GM18502 (cell line): Measurements from ENCODE around the gene SCARB1.
"Not testable (repeated sequence)": the region's sequence is repeated elsewhere in the genome, so short reads cannot be mapped to it uniquely, and the experiment has no call there.

ENCODE experiments used
- ATAC-seq: cut with Tn5 transposase; IDR thresholded peaks from one replicate; pipeline ENCODE4 v1.9.1; 2021; ENCODE audit warnings: mild to moderate bottlenecking; ENCODE audit not compliant: unreplicated experiment, poor library complexity

SCARB1 gene

GRCh38 chr12:124884587-124885438 lies 21.1 kb upstream of the SCARB1 start:
- ATAC-seq, result peak; percentile 89

- no peak for ATAC-seq
Observed at GRCh38 chr12:124883263-124884130, 19.8 kb upstream of the SCARB1 start.

GRCh38 chr12:124881123-124881522 lies 17.5 kb upstream of the SCARB1 start:
- ATAC-seq, result no peak

DNA sequence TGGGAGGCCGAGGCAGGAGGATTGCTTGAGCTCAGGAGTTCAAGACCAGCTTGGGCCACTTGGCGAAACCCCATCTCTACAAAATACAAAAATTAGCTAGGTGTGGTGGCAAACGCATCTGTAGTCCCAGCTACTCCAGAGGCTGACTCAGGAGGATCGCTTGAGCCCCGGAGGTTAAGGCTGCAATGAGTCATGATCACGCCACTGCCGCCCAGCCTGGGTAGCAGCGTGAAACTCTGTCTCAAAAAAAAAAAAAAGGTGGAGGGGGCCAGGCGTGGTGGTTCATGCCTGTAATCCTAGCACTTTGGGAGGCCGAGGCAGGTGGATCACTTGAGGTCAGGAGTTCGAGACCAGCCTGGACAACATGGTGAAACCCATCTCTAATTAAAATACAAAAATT lies 16.7 kb upstream of the SCARB1 start:
- not testable (repeated sequence) for ATAC-seq

DNA sequence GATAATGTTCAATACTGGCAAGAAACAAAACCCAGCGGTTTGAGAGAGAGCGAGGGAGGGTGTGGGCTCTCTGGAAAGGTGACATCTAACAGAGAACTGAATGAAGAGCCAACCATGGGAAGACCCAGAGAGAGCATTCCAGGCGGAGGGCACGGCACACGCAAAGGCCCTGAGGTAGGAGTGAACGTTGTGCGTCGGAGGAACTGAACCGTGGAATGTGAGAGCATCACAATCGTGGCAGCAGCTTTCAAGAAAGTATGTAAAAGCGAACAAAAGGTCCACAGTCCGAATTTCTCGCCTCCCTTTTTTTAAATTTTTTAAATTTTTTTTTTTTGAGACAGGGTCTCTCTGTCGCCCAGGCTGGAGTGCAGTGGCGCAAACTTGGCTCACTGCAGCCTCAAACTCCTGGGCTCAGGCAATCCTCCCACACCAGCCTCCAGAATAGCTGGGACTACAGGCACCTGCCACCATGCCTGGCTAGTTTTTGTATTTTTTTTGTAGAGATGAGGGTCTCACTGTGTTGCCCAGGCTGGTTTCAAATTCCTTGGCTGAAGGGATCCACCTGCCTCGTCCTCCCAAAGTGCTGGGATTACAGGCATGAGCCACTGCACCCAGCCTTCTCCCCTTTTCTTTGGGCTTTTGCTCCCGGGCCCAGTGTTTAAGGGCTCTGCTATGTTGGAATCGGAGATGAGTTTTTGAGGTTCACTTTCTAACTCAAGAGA lies 15.3 kb upstream of the SCARB1 start:
- ATAC-seq, result no peak

DNA sequence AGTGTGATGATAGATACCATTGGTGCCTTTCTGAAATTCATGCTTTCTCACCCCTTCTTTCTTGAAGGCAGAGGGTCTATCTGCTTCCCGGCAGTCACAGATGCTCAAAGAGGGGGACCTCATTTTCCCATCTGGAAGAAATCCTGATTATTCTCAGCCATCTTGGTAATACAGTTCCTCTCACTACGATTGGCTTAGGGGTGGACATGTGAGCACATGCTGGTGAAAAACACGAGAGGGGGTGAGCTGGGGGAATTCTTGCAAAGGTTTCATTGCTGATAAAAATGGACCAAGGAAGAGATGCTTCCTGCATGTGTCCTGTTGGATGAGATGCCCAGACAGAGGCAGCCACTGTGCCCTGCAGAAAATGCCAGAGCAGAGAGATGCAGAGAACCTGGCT lies 13.8 kb upstream of the SCARB1 start:
- ATAC-seq, result no peak

- ATAC-seq, result no peak
Observed at GRCh38 chr12:124876171-124876570, 12.5 kb upstream of the SCARB1 start.

DNA sequence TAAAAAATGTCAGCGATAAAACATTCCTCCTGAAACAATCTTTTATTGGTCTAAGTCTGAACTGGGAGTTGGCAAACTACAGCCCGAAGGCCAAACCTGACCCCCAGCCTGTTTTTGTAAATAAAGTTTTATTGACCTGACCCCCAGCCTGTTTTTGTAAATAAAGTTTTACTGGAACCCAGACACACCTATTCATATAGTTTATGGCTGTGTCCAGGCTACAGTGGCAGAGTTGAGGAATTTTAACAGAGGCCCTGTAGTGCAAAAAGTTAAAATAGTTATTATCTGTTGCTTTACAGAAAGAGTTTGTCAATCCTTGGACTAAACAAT lies 12.1 kb upstream of the SCARB1 start:
- ATAC-seq, result no peak

GRCh38 chr12:124874988-124875802 lies 11.5 kb upstream of the SCARB1 start:
- no peak for ATAC-seq

DNA sequence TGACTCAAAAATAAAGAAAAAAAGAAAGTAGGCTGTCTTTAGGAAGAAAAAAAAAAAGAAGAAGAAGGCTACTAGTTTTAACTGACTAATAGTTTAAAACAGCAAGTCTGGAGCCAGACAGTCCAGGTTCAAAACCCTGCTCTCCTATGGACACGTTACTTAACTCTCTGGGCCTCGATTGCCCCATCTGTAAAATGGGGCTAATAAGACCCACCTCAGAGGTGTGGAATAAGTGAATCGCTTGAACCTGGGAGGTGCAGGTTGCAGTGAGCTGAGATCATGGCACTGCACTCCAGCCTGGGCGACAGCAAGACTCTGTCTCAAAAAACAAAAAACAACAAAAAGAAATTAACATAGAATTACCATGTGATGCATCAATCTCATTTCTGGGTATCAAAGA lies 10.5 kb upstream of the SCARB1 start:
- ATAC-seq, result no peak

- no peak for ATAC-seq
Observed at GRCh38 chr12:124872068-124872719, 8.5 kb upstream of the SCARB1 start.

- no peak for ATAC-seq
Observed at GRCh38 chr12:124871297-124871696, 7.6 kb upstream of the SCARB1 start.

DNA sequence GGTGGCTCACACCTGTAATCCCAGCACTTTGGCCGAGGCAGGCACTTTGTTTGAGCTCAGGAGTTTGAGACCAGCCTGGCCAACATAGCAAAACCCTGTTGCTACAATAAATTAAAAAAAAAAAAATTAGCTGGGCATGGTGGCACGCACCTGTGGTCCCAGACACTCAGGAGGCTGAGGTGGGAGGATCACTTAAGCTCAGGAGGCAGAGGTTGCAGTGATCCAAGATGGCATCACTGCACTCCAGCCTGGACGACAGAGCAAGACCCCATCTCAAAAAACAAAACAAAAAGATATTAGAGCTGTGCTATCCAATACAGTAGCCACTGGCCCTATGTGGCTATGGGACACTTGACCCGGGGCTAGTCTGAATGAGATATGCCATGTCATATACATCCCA lies 6.9 kb upstream of the SCARB1 start:
- ATAC-seq, result no peak

- no peak for ATAC-seq
Observed at GRCh38 chr12:124869059-124869665, 5.5 kb upstream of the SCARB1 start.

- ATAC-seq, result no peak
Observed at GRCh38 chr12:124868252-124869058, 4.8 kb upstream of the SCARB1 start.

DNA sequence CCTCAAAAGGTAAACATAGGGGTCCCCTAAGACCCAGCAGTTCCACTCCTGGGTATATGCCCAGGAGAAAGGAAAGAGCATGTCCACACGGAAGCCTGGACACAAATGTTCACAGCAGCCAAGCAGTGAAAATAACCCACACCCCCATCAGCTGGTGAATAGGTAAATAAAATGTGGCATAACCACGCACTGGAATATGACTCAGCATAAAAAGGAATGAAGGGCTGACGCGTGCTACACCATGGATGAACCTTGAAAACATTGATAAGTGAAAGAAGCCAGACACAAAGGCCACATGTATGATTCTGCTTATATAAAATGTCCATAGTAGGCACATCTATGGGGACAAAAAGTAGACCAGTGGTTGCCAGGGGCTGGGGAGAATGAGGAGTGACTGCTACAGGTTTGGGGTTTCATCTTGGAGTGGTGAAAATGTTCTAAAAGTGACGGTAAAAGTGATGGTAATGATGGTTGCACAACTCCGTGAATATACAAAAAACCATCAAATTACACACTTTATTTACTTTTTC lies 3.8 kb upstream of the SCARB1 start:
- ATAC-seq, result no peak

GRCh38 chr12:124866883-124867400 lies 3.3 kb upstream of the SCARB1 start:
- no peak for ATAC-seq
